H1 (cell line): ENCODE data around the gene BNC1. TPM values are rescaled to one million over a fixed set of nuclear protein-coding genes. Genes with fewer than 3 reads are reported as not detected.

Experiments
- CTCF ChIA-PET: fragments of 300-600 bp; sonication (Branson Sonifier 250); formaldehyde crosslinking; loops from one replicate; lab custom pipeline; 2021; ENCODE audit not compliant: partially characterized antibody; lab: Charles Lee
- POLR2A ChIA-PET: fragments of 300-600 bp; sonication (Branson Sonifier 250); formaldehyde crosslinking; loops from one replicate; lab custom pipeline; 2021; ENCODE audit warnings: inconsistent platforms; ENCODE audit not compliant: partially characterized antibody; lab: Charles Lee
- DNase-seq, 2 experiments: peaks; one replicate each; pipeline versions ENCODE4 v3.0.0 to v3.0.0-alpha.2; 2010 to 2022; ENCODE audit warnings: low spot score in 2 of 2, low read depth in 1 of 2, mixed read lengths in 1 of 2
- FAIRE-seq: peaks from 2 replicates; lab custom pipeline; 2011; peaks lifted over from hg19 to GRCh38; lab: Jason Lieb, UNC
- H2AFZ ChIP-seq: 2 replicates; pipeline ENCODE4 v1.8.1; 2012; ENCODE audit warnings: low read length, inconsistent platforms
- H2AK5ac ChIP-seq: 2 replicates; pipeline ENCODE4 v1.6.1; 2013; ENCODE audit warnings: low read depth, low read length
- H2BK120ac ChIP-seq: replicated peaks from 2 replicates; pipeline ENCODE3; 2013; ENCODE audit warnings: low read depth, low read length, inconsistent platforms
- H2BK12ac ChIP-seq: 2 replicates; pipeline ENCODE4 v1.6.1; 2013; ENCODE audit warnings: low read depth, low read length
- H2BK15ac ChIP-seq: 2 replicates; pipeline ENCODE4 v1.6.1; 2013; ENCODE audit warnings: low read length
- H2BK20ac ChIP-seq: 2 replicates; pipeline ENCODE4 v1.6.1; 2013; ENCODE audit warnings: low read length
- H2BK5ac ChIP-seq: 2 replicates; pipeline ENCODE4 v1.6.1; 2013; ENCODE audit warnings: low read depth, low read length
- H3K14ac ChIP-seq: 2 replicates; pipeline ENCODE4 v1.6.1; 2013; ENCODE audit warnings: inconsistent platforms; ENCODE audit not compliant: insufficient read length
- H3K18ac ChIP-seq: 2 replicates; pipeline ENCODE4 v1.6.1; 2013; ENCODE audit warnings: low read length; ENCODE audit errors: extremely low read depth
- H3K23ac ChIP-seq: 2 replicates; pipeline ENCODE4 v1.6.1; 2013; ENCODE audit warnings: inconsistent platforms; ENCODE audit not compliant: insufficient read length
- H3K23me2 ChIP-seq: 2 replicates; pipeline ENCODE4 v1.6.1; 2013; ENCODE audit warnings: low read depth, low read length
- H3K27ac ChIP-seq: 2 replicates; pipeline ENCODE4 v1.6.1; 2011; ENCODE audit warnings: low read depth, low read length, inconsistent platforms
- H3K27me3 ChIP-seq, 4 experiments: replicated peaks in 1 of 4; 1 replicate in 1 of 4; 2 replicates in 3 of 4; pipeline versions ENCODE4 v1.6.1 to v1.8.1; 2011 to 2013; ENCODE audit warnings: low read length in 3 of 4, mild to moderate bottlenecking in 3 of 4, inconsistent platforms in 2 of 4, mixed read lengths in 2 of 4, moderate library complexity in 1 of 4; ENCODE audit not compliant: control insufficient read depth in 3 of 4, insufficient read depth in 3 of 4; ENCODE audit errors: extremely low read depth in 1 of 4
- H3K36me3 ChIP-seq, 4 experiments: 2 replicates each; pipeline versions ENCODE4 v1.6.1 to v1.8.1; 2011 to 2013; ENCODE audit warnings: mild to moderate bottlenecking in 4 of 4, low read length in 3 of 4, moderate library complexity in 2 of 4, control low read depth in 1 of 4, inconsistent platforms in 1 of 4; ENCODE audit not compliant: insufficient read depth in 4 of 4, control insufficient read depth in 2 of 4
- H3K4ac ChIP-seq: replicated peaks from 2 replicates; pipeline ENCODE3; 2013; ENCODE audit warnings: low read length, low read depth, mixed read lengths, inconsistent platforms; ENCODE audit not compliant: insufficient read length
- H3K4me1 ChIP-seq, 4 experiments: replicated peaks in 1 of 4; 1 replicate in 1 of 4; 2 replicates in 3 of 4; pipeline versions ENCODE4 v1.6.1 to v1.8.1; 2011 to 2013; ENCODE audit warnings: low read length in 3 of 4, inconsistent platforms in 2 of 4, mixed read lengths in 1 of 4; ENCODE audit not compliant: insufficient read depth in 4 of 4, control insufficient read depth in 3 of 4
- H3K4me2 ChIP-seq, 2 experiments: 2 replicates each; pipeline versions ENCODE4 v1.6.1 to v1.8.1; 2011 to 2013; ENCODE audit warnings: low read depth in 2 of 2, low read length in 2 of 2, control low read depth in 1 of 2, inconsistent platforms in 1 of 2, mild to moderate bottlenecking in 1 of 2; ENCODE audit not compliant: insufficient read depth in 1 of 2
- H3K4me3 ChIP-seq, 4 experiments: fragments of 200-600, 300-600 bp in 1 of 4; sonication (generic), shearing (Covaris generic), sonication (Bioruptor Twin) in 1 of 4; 2 replicates each; pipeline versions ENCODE4 v1.5.1 to v1.8.1; 2011 to 2016; ENCODE audit warnings: low read length in 4 of 4, low read depth in 3 of 4, control low read depth in 2 of 4, inconsistent platforms in 2 of 4, mild to moderate bottlenecking in 2 of 4, mixed read lengths in 1 of 4, moderate library complexity in 1 of 4; ENCODE audit not compliant: insufficient read depth in 2 of 4; ENCODE audit errors: extremely low read depth in 1 of 4
- H3K56ac ChIP-seq: replicated peaks from 2 replicates; pipeline ENCODE3; 2013; ENCODE audit warnings: low read depth, mild to moderate bottlenecking, mixed read lengths, low read length, inconsistent platforms; ENCODE audit not compliant: insufficient read length
- H3K79me1 ChIP-seq: 2 replicates; pipeline ENCODE4 v1.6.1; 2013; ENCODE audit warnings: low read depth, low read length, control low read depth
- H3K79me2 ChIP-seq, 2 experiments: 2 replicates each; pipeline versions ENCODE4 v1.6.1 to v1.8.1; 2012 to 2013; ENCODE audit warnings: low read length in 2 of 2, mild to moderate bottlenecking in 2 of 2, inconsistent platforms in 1 of 2; ENCODE audit not compliant: insufficient read depth in 2 of 2, control insufficient read depth in 1 of 2
- H3K9ac ChIP-seq, 4 experiments: replicated peaks in 1 of 4; 1 replicate in 1 of 4; 2 replicates in 3 of 4; pipeline versions ENCODE4 v1.6.1 to v1.8.1; 2011 to 2013; ENCODE audit warnings: low read depth in 3 of 4, low read length in 3 of 4, control low read depth in 2 of 4, mild to moderate bottlenecking in 2 of 4, moderate library complexity in 2 of 4, inconsistent platforms in 1 of 4; ENCODE audit errors: extremely low read depth in 1 of 4
- H3K9me3 ChIP-seq, 2 experiments: 2 replicates each; pipeline versions ENCODE4 v1.6.1 to v1.8.1; 2012 to 2013; ENCODE audit warnings: mild to moderate bottlenecking in 2 of 2, moderate library complexity in 2 of 2, control low read depth in 1 of 2, inconsistent platforms in 1 of 2, low read depth in 1 of 2, low read length in 1 of 2, mixed read lengths in 1 of 2; ENCODE audit not compliant: insufficient read depth in 2 of 2
- H4K20me1 ChIP-seq, 2 experiments: replicated peaks in 1 of 2; 2 replicates each; pipeline versions ENCODE3 to v1.8.1; 2011 to 2013; ENCODE audit warnings: inconsistent platforms in 2 of 2, low read length in 2 of 2, mild to moderate bottlenecking in 1 of 2; ENCODE audit not compliant: insufficient read depth in 2 of 2, control insufficient read depth in 1 of 2
- H4K5ac ChIP-seq: 2 replicates; pipeline ENCODE4 v1.6.1; 2013; ENCODE audit warnings: low read length, low read depth, mixed read lengths, inconsistent platforms; ENCODE audit not compliant: insufficient read length
- H4K8ac ChIP-seq: 2 replicates; pipeline ENCODE4 v1.8.0; 2013; ENCODE audit warnings: mild to moderate bottlenecking, moderate library complexity, low read length, inconsistent platforms; ENCODE audit not compliant: insufficient read depth; ENCODE audit errors: extremely low read depth
- H4K91ac ChIP-seq: replicated peaks from 2 replicates; pipeline ENCODE3; 2013; ENCODE audit warnings: low read length, mixed read lengths, inconsistent platforms; ENCODE audit not compliant: insufficient read length
- CBX8 ChIP-seq: fragments of 300-800, 300-1000 bp; sonication (generic); IDR thresholded peaks from 2 replicates; pipeline ENCODE4 v1.7.1; 2016; ENCODE audit warnings: low read depth, low read length, borderline replicate concordance
- CHD1 ChIP-seq: IDR thresholded peaks from 2 replicates; pipeline ENCODE4 v1.6.1; 2012; ENCODE audit warnings: low read depth, low read length, improper control_type of control experiment
- FOSL1 ChIP-seq: IDR thresholded peaks from 2 replicates; pipeline ENCODE4 v1.6.1; 2011; ENCODE audit warnings: mild to moderate bottlenecking, low read depth, low read length, moderate library complexity; ENCODE audit not compliant: insufficient read depth
- GABPA ChIP-seq: IDR thresholded peaks from 2 replicates; pipeline ENCODE4 v1.6.1; 2011; ENCODE audit warnings: mild to moderate bottlenecking, low read length, moderate library complexity, borderline replicate concordance; ENCODE audit not compliant: insufficient read depth
- HDAC2 ChIP-seq, 2 experiments: fragments of 300-600 bp in 1 of 2; sonication (generic) in 1 of 2; IDR thresholded peaks; 2 replicates each; pipeline ENCODE4 v1.6.1; 2011 to 2012; ENCODE audit warnings: low read depth in 2 of 2, low read length in 2 of 2, mild to moderate bottlenecking in 2 of 2, moderate library complexity in 2 of 2, borderline replicate concordance in 1 of 2, inconsistent platforms in 1 of 2
- JUND ChIP-seq: IDR thresholded peaks from 2 replicates; pipeline ENCODE4 v1.6.1; 2011; ENCODE audit warnings: mild to moderate bottlenecking, improper control_type of control experiment, low read length
- KDM1A ChIP-seq: fragments of 200-600, 300-600 bp; sonication (generic); IDR thresholded peaks from 2 replicates; pipeline ENCODE4 v1.7.1; 2016; ENCODE audit warnings: mild to moderate bottlenecking, low read length, borderline replicate concordance
- KDM4A ChIP-seq: IDR thresholded peaks from one replicate; pipeline ENCODE4 v1.7.1; 2012; ENCODE audit warnings: low read depth, mild to moderate bottlenecking, moderate library complexity, low read length, inconsistent platforms; ENCODE audit not compliant: severe bottlenecking
- POLR2AphosphoS5 ChIP-seq: IDR thresholded peaks from 2 replicates; pipeline ENCODE4 v1.6.1; 2011; ENCODE audit warnings: low read depth, low read length
- RFX5 ChIP-seq: IDR thresholded peaks from 2 replicates; pipeline ENCODE4 v1.6.1; 2011; ENCODE audit warnings: low read depth, low read length, improper control_type of control experiment, borderline replicate concordance
- TBP ChIP-seq: IDR thresholded peaks from 2 replicates; pipeline ENCODE4 v1.6.1; 2011; ENCODE audit warnings: low read depth, low read length, improper control_type of control experiment
- WGBS, 2 experiments: shearing (Covaris generic) in 1 of 2; methylation state at CpG; one replicate each; pipeline versions ENCODE4 v1.1.6 to v1.1.7; 2013 to 2015; ENCODE audit warnings: low lambda C conversion rate in 2 of 2, mixed read lengths in 2 of 2, inconsistent platforms in 1 of 2, low coverage in 1 of 2, missing lambda C conversion rate in 1 of 2; ENCODE audit not compliant: insufficient replicate concordance in 2 of 2, insufficient coverage in 1 of 2, insufficient read length in 1 of 2; ENCODE audit errors: extremely low coverage in 1 of 2, missing lambda C conversion rate in 1 of 2; 5-methylcytosine and 5-hydroxymethylcytosine counted together
- polyA plus RNA-seq, 7 experiments: library from polyadenylated mRNA; depleted of rRNA in 3 of 7; stranded (reverse) in 5 of 7; unstranded in 2 of 7; fragments of >200 nt in 5 of 7; fragments of 200-250 nt in 2 of 7; gene quantifications; 1 replicate in 5 of 7; 2 replicates in 1 of 7; 4 replicates in 1 of 7; pipeline versions ENCODE4 v1.2.1 to v1.2.3, GENCODE V29; 2011 to 2013; ENCODE audit warnings: missing spikeins in 2 of 7, mixed read lengths in 2 of 7
- total RNA-seq: library from RNA; stranded (reverse); fragmentation: NEBNext Ultra II Directional; extraction: Animal tissue kit (Norgen Biotek cat#: 25700); gene quantifications from 2 replicates; pipeline ENCODE4 v1.2.1, GENCODE V29; 2021
- TF ChIP-seq, protein P1 (sequence below): IDR thresholded peaks from 2 replicates; pipeline ENCODE4 v1.6.1; 2011; ENCODE audit warnings: low read depth, mild to moderate bottlenecking, low read length; ENCODE audit not compliant: insufficient read depth

The BNC1 gene
- total and polyA plus RNA-seq, 2 of the 8 experiments (the other 6 are each of a cell fraction or from before 2014, with no cell fraction given): 0.99 to 2.1 TPM

DNA sequence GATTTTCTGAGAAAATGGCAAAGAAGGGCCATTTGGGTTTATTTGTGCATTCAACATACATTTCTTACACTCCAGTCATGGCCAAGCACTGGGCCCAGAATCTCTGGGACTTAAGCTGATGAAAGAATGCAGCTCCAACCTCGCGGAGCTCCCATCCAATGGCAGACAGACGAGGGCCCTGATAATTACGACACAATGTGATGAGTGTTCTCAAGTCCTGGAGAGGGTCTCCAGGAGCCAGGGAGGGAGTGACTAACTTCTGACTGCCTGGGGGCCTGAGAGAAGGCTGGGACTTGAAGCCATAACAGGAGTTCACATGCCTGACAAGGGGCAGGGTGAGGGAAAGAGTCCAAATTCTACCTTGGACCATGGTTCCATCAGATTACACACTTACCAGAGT lies 42.6 kb upstream of the BNC1 start:
- Histone ChIP-seq H2BK15ac (no peak overlapping the region), H3K23ac (no peak overlapping the region), H4K20me1 (no peaks in the 10 kb centered on the region), H4K91ac (no peak overlapping the region), H3K18ac (no peak overlapping the region), H2BK12ac (no peak overlapping the region), H2AFZ (peak overlapping the region; percentile 27; the same call in 1 of the 2 replicates), H3K4ac (no peak overlapping the region), H3K4me2 (no peak overlapping the region), H3K27me3 (no peaks in the 10 kb centered on the region), H3K23me2 (no peaks in the 10 kb centered on the region), H3K36me3 (no peaks in the 10 kb centered on the region), H2BK20ac (no peak overlapping the region), H2AK5ac (no peak overlapping the region), H4K5ac (no peak overlapping the region), H3K79me1 (no peaks in the 10 kb centered on the region), H4K8ac (no peak overlapping the region), H3K14ac (no peak overlapping the region), H3K9ac (no peak overlapping the region), H3K56ac (no peak overlapping the region), H2BK5ac (no peak overlapping the region), H3K4me3 (no peak overlapping the region), H3K27ac (no peak overlapping the region), H2BK120ac (no peak overlapping the region), H3K4me1 (peaks cover 0 to 2% (median 0%) of the 10 kb centered on the region in 4 experiments; a peak in 1 of 7 replicates), H3K9me3 (no peaks in the 10 kb centered on the region), H3K79me2 (no peaks in the 10 kb centered on the region)
- CTCF ChIA-PET: interaction anchor here (1.4 to 1.5 kb wide), 2 partner anchors 19 to 38 kb away, joined by 3 read pairs; no protein-coding TSS in a partner anchor
- no peak for DNase-seq
- POLR2A ChIA-PET: interaction anchor here (1.3 kb wide), 1 partner anchor 41 kb away, joined by 3 read pairs; no protein-coding TSS in a partner anchor
- FAIRE-seq: no peak
- 86% methylated on average over 4 of the region's 4 CpGs; no CpG with 5 or more reads in 1 of the 2 experiments for WGBS, 2 experiments
- TF ChIP-seq POLR2AphosphoS5 (no peak), KDM1A (no peak), RFX5 (no peak), HDAC2 (IDR thresholded peaks at IDR 0.05; ENCODE audit: borderline replicate concordance in 1 of 2, low read depth in 2 of 2, low read length in 2 of 2) (no peak), CBX8 (no peak), TBP (no peak), JUND (no peak), CHD1 (no peak), KDM4A (no peak), FOSL1 (no peak), GABPA (no peak)
- TF ChIP-seq, protein P1, sequence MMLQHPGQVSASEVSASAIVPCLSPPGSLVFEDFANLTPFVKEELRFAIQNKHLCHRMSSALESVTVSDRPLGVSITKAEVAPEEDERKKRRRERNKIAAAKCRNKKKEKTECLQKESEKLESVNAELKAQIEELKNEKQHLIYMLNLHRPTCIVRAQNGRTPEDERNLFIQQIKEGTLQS: no peak
